Renal pelvis (tissue), 4 donors: ENCODE results near the gene EDAR. TPM values are rescaled to one million over a fixed set of nuclear protein-coding genes. Genes with fewer than 3 reads are reported as not detected.

Experiments
- DNase-seq: peaks from one replicate; pipeline ENCODE4 v3.0.0-alpha.2; 2013
- polyA plus RNA-seq, 3 donors: library from polyadenylated mRNA; unstranded; fragments of 120-200 nt; gene quantifications; one replicate each; pipeline ENCODE4 v1.2.1, GENCODE V29; 2013; ENCODE audit not compliant: insufficient read length in 3 of 3

EDAR gene
- polyA plus RNA-seq, 3 donors: 2.5 to 3.5 (median 3.0) TPM

- no peak for DNase-seq
Measured at GRCh38 chr2:108925286-108925685, 63.7 kb downstream of the EDAR start.

GRCh38 chr2:108924580-108925251 is 64.3 kb downstream of the EDAR start:
- no peak for DNase-seq

GRCh38 chr2:108923736-108924579 is 65.1 kb downstream of the EDAR start:
- no peak for DNase-seq

- DNase-seq: no peak
Measured at GRCh38 chr2:108923019-108923700, 65.9 kb downstream of the EDAR start.

GRCh38 chr2:108922141-108922915 is 66.7 kb downstream of the EDAR start:
- DNase-seq: no peak

- no peak for DNase-seq
Measured at GRCh38 chr2:108921096-108922030, 67.7 kb downstream of the EDAR start.

- no peak for DNase-seq
Measured at GRCh38 chr2:108920686-108921085, 68.3 kb downstream of the EDAR start.

GRCh38 chr2:108919571-108920373 is 69.2 kb downstream of the EDAR start:
- DNase-seq: no peak

- no peak for DNase-seq
Measured at GRCh38 chr2:108918941-108919341, 70.1 kb downstream of the EDAR start.

GRCh38 chr2:108918156-108918874 is 70.7 kb downstream of the EDAR start:
- no peak for DNase-seq

- no peak for DNase-seq
Measured at GRCh38 chr2:108917526-108917925, 71.5 kb downstream of the EDAR start.

- no peak for DNase-seq
Measured at GRCh38 chr2:108916796-108917421, 72.1 kb downstream of the EDAR start.

GRCh38 chr2:108916122-108916795 is 72.8 kb downstream of the EDAR start:
- no peak for DNase-seq

GRCh38 chr2:108912629-108912902 is 76.5 kb downstream of the EDAR start:
- DNase-seq: no peak

- no peak for DNase-seq
Measured at GRCh38 chr2:108911807-108912628, 77.0 kb downstream of the EDAR start.

- no peak for DNase-seq
Measured at GRCh38 chr2:108911401-108911800, 77.6 kb downstream of the EDAR start.
